Ramos (cell line): ENCODE measurements around the gene HDC.

Experiments
- in situ Hi-C: fragments of 300-500 bp; cut with MboI; formaldehyde crosslinking; loops from one replicate; pipeline ENCODE4 v1.14.3; 2022; ENCODE audit warnings: low sequenced_read_pairs; ENCODE audit not compliant: unreplicated experiment

The HDC gene

DNA sequence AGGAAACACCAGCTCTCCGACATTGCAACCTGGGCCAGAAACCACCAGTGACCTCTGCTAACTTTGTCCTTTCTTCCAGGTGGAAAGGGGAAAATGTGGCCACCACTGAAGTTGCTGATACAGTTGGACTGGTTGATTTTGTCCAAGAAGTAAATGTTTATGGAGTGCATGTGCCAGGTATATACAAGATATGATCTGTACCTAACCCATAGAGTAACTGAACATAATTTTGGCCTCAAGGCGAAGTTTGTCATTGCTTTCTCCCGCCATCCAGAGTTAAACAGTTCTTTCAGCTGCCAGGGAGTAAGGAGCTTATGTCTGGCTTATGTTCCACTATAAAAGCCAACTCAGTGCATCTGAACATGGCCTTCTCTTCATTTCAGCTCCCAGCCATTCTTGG lies 36.7 kb downstream of the HDC start:
- in situ Hi-C loops = no loop called here

- in situ Hi-C loops = no loop called here
These were observed 38.5 kb downstream of the HDC start for GRCh38 chr15:50227076-50227475.

- in situ Hi-C loops = no loop called here
These were observed 39.6 kb downstream of the HDC start for GRCh38 chr15:50225938-50226337.

DNA sequence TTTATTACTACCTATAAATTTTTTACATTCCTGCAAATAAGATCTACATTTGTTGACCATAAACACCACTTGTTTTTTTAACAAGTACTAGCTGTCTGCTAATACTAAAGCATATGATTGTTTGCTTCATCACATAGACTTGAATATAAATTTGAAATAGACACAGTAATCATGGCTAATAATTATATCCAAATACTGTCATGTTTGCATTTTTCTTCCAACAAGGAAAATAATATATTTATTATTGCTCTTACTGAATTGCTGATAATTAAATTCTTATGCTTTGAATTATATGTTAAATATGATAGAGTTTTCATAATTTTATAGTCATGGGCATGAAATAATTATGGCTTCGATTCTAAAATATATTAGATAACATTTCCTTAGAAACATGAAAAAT lies 40.5 kb downstream of the HDC start:
- in situ Hi-C loops = no loop called here

GRCh38 chr15:50224606-50225005 lies 40.9 kb downstream of the HDC start:
- in situ Hi-C loops = no loop called here

DNA sequence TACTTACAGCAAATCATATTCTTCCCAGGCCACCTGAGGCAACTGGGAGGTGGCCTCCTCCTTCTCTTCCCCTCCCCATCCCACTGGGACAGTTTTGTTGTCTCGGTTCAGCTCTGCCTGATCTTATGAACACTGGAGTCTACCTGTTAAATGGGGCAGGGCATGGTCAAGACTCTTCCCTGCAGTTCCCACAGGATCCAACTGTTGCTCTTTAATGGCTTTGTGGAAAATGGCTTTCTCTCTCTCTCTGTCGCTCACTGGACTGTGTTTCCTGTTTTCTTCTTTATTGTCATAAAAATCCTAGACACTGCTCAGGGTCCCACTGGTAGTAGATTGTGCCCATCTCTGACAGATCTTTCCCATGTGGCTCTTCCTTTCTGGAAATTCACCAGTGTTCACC lies 43.3 kb downstream of the HDC start:
- in situ Hi-C loops = no loop called here

- in situ Hi-C loops = no loop called here
These were observed 45.7 kb downstream of the HDC start for GRCh38 chr15:50219820-50220219.

DNA sequence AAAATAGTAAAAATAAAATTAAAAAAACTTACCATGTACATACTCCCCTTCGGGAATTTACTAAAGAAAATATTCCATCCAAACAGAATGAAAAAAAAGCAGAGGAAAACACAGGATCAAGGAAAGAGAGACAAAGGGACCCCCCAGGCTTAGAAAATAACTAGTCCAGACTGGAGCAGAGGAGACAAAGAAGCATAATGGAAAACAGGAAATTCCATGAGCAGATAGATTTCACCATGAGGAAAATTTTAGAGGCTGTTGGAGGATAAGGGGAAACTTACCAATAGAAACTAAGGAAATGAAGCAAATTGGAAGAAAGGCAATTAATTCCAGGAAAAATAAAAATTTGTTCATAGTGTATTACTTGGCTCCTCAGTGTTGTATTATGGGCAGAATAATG lies 46.8 kb downstream of the HDC start:
- in situ Hi-C loops = no loop called here

DNA sequence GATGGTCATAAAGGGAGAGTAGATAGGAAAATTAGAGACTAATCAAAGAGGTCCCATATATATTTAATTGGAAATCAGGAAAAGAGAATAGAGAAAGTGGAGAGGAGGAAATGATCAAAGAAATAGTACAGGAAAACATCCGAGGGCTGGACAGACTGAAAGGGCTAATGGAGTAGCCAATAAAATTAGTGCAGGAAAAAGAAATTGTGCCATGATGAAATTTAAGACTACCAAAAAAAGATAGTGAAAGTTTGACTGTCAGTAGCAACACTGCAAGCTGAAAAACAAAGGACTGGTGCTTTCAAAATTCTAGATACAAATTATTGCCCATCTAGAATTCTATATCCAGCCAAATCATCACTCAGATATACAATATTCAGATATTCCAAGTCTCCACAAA lies 47.2 kb downstream of the HDC start:
- in situ Hi-C loops = no loop called here

- in situ Hi-C loops = no loop called here
These were observed 54.9 kb downstream of the HDC start for GRCh38 chr15:50210462-50211157.

GRCh38 chr15:50209809-50210208 lies 55.7 kb downstream of the HDC start:
- in situ Hi-C loops = no loop called here

DNA sequence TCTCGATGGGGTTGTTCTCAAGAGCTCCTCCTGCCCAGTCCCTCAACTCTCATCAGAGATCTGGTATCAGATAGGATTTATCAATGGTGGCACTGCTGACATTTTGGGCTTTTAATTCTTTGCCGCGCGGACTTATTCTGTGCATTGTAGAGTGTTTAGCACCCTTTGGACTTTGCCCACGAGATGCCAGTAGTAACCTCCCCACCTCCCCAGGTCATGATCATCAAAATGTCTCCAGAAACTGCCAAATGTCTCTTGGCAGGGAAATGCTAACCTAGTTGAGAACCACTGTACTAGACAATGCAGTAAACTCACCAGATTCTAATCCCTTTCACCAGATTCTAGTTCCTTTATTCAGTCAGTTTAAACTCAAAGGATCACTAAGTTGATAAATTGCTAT lies 59.5 kb downstream of the HDC start:
- in situ Hi-C loops = no loop called here

GRCh38 chr15:50202003-50202402 lies 63.5 kb downstream of the HDC start:
- in situ Hi-C loops = no loop called here

GRCh38 chr15:50192926-50193620 lies 72.5 kb downstream of the HDC start:
- in situ Hi-C loops = no loop called here

DNA sequence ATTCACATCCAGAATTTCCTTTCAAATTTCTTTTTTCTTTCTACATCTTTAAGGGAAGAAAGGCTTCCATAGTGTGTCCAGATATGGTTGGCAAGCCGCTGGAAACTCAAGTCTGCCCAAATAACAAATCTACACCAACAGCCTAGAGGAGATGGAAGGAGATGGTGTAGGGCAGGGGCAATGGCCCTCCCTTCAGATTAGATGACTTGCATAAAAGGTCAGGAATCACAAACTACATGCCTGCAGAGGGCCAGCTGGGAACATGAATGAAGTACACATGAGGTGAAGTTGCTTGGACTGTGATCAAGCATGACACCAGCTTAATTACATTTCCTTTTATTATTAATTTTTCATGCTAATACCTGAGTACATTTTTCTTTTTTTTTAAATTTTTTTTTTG lies 73.4 kb downstream of the HDC start:
- in situ Hi-C loops = no loop called here
